Fibroblast of pulmonary artery (primary cell): Measurements from ENCODE around the gene PRKCD.

Experiments used
- DNase-seq: peaks from one replicate; pipeline ENCODE4 v3.0.0-alpha.2; 2010; ENCODE audit warnings: low read depth
- H3K4me3 ChIP-seq: replicated peaks from 2 replicates; pipeline ENCODE4 v1.5.1; 2011; ENCODE audit warnings: low read depth, mild to moderate bottlenecking, control low read depth, low read length, moderate library complexity
- CTCF ChIP-seq: IDR thresholded peaks from 2 replicates; pipeline ENCODE4 v1.5.1; 2011; ENCODE audit warnings: mild to moderate bottlenecking, control low read depth, low read length, inconsistent platforms; ENCODE audit errors: missing control alignments

Gene PRKCD

GRCh38 chr3:53151465-53151864 lies 9.5 kb upstream of the PRKCD start:
- no peak for TF ChIP-seq CTCF
- DNase-seq = no peak
- no peak overlapping the region for H3K4me3 ChIP-seq

GRCh38 chr3:53151870-53152660 lies 8.9 kb upstream of the PRKCD start:
- no peak for TF ChIP-seq CTCF
- H3K4me3 ChIP-seq = no peak overlapping the region
- no peak for DNase-seq

- DNase-seq = no peak
- no peak overlapping the region for H3K4me3 ChIP-seq
- TF ChIP-seq CTCF = no peak
These were observed 7.7 kb upstream of the PRKCD start for GRCh38 chr3:53153264-53153823.

- no peak overlapping the region for H3K4me3 ChIP-seq
- TF ChIP-seq CTCF = no peak
- DNase-seq = no peak
These were observed 7.0 kb upstream of the PRKCD start for GRCh38 chr3:53153980-53154379.

GRCh38 chr3:53154881-53155285 lies 6.1 kb upstream of the PRKCD start:
- no peak for TF ChIP-seq CTCF
- DNase-seq = no peak
- no peak overlapping the region for H3K4me3 ChIP-seq

- TF ChIP-seq CTCF = no peak
- no peak for DNase-seq
- no peak overlapping the region for H3K4me3 ChIP-seq
These were observed 5.2 kb upstream of the PRKCD start for GRCh38 chr3:53155760-53156159.
